Adipose tissue (tissue), 3 donors: ENCODE results near the gene LINC00305. TPM values are rescaled to one million over a fixed set of nuclear protein-coding genes. Genes with fewer than 3 reads are reported as not detected.

ENCODE experiments used
- H3K27ac ChIP-seq: one replicate; pipeline ENCODE4 v1.5.1; 2013; ENCODE audit warnings: low read depth, low read length
- WGBS, 3 donors: extraction: QIAGEN DNeasy Blood & Tissue Kit; methylation state at CpG; one replicate each; pipeline ENCODE4 v1.1.7; 2013; 5-methylcytosine and 5-hydroxymethylcytosine counted together
- polyA plus RNA-seq, 3 donors: library from polyadenylated mRNA; stranded (reverse); fragments of 200-250 nt; gene quantifications; one replicate each; pipeline ENCODE4 v1.2.3, GENCODE V29; 2013
- donor health status: healthy with polysubstance abuse.
- donor health status: Bipolar disorder and iron deficiency.
- donor health status: healthy.

The LINC00305 gene
- polyA plus RNA-seq, 3 donors = not detected

DNA sequence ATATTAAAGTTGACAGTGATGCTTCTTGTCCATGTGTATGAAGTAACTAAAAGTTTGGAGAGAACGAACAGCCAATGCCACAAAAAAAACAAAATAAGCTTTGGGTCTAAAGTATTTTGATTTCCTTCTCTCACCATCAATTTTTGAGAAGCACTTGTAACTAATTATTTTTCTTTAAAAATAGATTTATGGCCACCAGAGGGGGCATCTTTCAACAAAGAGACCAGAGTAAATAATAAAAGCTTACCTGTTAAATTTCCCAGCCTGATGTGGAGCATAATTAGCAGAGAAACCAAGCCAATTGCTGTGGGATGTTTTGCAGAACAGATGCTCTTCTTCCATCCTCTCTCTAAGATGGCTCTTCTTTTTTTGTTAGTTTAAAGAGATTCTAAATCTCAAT is 29.0 kb downstream of the LINC00305 start:
- whole genome bisulfite sequencing, 3 donors = 48 to 87% (median 71%) methylated on average over 1 of the region's 1 CpG
- H3K27ac ChIP-seq = no peak overlapping the region

DNA sequence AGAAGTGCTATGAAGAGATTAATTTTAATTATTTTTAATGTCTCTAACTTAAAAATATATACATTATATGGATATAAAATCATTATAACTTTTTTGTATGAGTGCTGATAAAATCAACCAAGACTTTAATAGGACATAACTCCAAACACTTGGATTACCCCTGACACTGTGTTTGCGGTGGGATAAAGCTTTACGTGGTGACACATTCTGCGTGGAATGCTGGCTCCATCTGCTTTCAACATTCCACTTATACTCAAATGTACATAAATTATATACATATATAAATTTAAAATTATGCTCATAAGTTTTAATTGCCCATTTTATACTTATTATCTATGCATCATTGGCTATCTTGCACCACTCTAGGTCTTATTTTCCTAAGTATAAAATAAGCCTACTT is 30.5 kb downstream of the LINC00305 start:
- H3K27ac ChIP-seq = no peak overlapping the region
- WGBS, 3 donors = 80 to 95% (median 94%) methylated on average over 3 of the region's 3 CpGs

DNA sequence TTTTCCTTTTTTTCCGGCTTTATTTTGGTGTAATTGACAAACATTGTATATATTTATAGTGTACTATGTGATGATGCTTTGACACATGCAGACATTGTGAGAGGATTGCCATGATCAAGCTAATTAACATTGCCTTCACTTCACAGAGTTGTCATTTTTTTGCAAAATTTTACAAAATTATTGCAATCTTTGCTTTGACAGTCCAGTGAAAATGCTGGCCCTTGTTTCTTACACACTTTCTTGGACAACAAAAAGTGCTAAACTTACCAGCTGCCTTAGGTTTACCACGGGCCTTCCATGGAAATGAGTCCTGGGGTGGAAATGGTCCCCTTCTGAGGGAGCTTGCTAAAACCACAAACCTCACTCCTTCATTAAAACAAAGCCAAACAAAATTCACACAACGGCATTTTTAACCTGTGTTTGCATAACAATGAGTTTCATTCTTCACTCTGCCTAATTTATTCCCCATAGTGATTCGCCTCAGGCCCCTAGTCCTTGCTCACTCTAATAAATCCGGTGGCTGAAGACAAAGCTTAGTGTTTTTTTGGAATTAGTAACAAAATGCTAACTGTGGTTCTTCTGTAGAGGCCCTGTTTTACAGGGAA is 32.2 kb downstream of the LINC00305 start:
- no peak overlapping the region for H3K27ac ChIP-seq
- WGBS, 3 donors = 62 to 69% (median 62%) methylated on average over 5 of the region's 5 CpGs

DNA sequence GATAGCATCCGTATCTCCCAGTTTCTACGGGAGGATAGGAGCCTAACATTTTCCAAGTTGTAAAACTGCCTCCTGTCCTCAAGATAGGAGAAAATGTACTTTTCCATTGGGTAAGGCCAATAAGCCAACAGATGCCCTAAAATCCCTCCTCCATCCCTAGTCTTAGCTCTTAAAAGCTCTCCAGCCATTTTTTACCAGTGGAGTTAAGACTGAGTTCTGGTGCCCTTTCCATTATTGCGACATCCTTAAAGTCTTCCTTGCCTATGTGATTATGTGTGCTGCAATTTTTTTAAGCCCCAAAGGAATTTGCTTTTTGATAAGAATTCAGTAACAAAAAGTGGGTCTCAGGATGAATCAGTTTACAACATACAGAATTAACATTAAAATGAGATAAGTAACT is 33.0 kb downstream of the LINC00305 start:
- 56 to 73% (median 71%) methylated on average over 3 of the region's 3 CpGs for WGBS, 3 donors
- H3K27ac ChIP-seq = no peak overlapping the region

DNA sequence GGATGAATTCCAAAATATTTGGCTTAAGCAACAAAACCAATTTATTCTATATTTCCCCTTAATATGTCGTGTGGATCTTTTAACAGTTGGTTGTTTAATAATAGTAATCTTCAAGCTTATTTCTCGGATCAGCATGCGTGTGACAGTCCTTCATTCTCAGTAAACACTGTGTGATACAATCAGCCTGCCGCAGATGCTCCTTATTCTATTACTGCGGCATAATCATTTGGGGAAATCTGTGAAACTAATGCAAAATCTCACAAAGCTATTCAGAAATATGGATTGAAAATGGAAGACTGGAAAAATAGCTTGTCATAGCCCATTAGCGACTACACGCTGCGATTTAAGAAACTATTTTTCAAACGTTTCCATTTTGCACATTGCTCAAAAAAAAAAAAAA is 36.9 kb downstream of the LINC00305 start:
- no peak overlapping the region for H3K27ac ChIP-seq
- WGBS, 3 donors = 71 to 88% (median 86%) methylated on average over 9 of the region's 9 CpGs

DNA sequence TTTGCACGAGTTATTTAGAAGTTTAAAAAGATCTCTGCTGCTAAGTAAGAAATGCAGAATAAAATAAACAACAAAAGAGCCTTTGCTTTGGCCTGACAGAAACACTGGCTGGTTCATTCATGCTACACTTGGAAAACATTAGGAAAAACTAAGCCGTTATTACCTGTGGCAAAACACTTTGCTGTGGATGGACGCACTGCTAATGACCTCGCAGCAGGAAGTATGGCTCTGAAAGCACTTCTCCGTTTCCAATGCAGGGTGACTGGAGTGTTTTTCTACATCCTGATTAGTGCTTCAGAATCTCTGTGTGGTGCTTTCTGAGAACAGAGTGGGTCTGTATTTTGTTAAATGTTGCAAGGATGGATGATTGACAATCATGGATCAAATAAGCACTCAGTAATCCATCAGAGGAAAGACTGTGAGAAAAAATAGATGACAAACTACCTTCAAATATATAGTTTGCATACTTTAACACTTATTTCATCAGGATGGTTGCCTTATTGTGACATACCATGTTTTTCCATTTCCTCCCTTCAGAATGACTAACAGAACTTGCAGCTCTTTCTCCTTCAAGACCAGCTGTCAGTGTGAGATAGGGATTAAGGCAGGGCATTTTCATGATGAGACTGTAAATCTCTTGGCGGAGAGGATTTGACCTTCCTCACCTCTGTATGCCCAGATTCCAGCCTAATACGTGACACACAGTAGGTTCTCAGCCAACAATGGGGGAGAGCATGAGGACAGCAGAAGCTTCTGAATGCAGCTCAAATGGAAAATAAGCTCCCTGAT is 38.0 kb downstream of the LINC00305 start:
- 42 to 56% (median 49%) methylated on average over 7 of the region's 7 CpGs for WGBS, 3 donors
- no peak overlapping the region for H3K27ac ChIP-seq

DNA sequence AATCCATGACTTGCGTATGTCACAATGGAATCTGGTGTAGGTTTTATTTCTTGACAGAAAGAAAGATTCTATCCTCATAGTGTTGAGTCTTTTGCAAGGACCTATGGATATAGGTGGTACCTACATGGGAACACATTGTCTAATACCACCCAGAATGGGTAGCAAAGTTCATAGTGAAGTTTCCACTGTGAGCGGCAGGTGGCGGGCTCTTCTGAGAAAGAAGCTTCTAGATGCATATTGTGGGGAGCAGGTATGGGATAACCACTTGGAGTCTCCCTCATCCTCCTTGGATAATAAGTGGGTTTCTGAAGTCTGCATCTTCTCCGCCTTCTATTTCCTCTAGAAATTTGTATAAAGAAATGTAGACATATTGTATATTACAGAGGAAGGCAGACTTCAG is 44.9 kb downstream of the LINC00305 start:
- WGBS, 3 donors = 88 to 97% (median 95%) methylated on average over 4 of the region's 4 CpGs
- H3K27ac ChIP-seq = no peak overlapping the region

DNA sequence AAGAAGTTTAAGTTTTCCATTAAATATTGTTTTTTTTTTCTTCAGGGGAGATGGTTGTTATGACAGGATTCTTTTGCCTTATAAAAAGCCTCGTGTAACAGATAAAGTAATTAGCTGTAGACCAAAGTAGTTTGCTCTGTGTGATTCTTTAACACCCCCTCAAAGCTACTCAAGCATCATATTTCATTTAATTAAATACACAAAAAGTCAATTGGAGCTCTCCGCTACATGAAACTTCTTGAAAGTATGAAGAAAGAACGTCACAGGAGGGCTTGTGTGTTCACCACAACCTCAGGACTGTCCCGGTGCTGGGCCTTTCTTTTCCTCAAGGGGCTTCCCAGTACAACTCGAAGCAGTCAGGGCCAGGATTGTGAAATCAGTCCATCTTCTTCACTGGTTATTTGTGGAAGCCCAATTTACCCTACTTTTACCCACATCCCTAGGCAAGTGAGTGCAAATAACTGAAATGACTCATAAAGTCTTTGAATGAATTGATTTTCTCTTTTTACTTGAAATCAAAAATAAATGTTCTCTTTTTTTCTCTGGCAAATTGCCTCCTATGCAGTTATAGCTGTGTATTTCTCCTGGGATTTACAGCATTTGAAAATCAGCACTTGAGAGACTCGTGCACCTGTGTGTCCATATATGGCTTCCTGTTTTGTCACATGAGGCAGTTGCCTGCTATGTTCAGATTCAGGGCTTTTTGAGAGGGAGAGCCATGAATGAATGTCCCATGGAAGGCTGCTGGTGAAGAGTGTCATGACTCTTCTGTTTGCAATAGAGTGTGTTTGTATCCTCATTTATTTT is 48.6 kb downstream of the LINC00305 start:
- 38 to 60% (median 57%) methylated on average over 6 of the region's 6 CpGs for WGBS, 3 donors
- H3K27ac ChIP-seq = no peak overlapping the region

DNA sequence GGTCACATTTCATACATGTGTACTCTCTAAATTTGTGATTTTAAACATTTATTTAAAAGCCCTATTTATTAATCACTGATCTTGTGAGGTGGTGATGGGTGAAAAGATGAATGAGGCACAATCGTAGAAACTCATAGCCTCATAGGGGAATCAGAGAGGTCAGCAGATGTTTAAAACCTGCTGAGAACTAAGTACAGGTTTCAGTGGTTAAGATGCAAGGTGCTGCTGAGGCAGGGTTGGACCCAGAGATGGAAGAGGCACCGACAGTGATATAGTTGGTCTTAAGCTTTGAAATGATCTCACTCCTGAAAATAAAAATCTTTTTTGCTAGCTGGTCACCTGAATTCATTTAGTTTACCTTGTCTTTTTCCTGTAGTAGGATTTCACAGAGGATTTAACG is 49.6 kb downstream of the LINC00305 start:
- H3K27ac ChIP-seq = no peak overlapping the region
- 78 to 92% (median 85%) methylated on average over 3 of the region's 3 CpGs for WGBS, 3 donors

DNA sequence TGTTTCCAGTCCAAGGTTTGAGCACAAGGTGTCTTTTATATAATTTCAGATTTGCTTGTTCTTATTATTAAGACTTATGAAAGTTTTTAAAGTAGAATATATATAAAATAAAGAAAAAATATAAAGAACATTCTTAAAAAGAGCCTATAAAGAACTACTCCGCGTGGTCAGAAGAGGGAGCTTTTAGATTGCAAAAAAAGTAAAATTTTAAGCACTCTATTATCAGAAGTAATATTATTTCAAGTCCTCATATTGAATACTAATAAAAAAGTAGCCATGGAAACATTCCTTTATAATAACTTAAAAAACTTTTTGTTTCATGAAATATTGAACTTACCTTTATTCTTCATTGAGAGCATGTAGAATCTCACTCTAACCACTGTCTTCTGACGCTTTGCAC is 51.4 kb downstream of the LINC00305 start:
- H3K27ac ChIP-seq = no peak overlapping the region
- WGBS, 3 donors = 54 to 71% (median 70%) methylated on average over 3 of the region's 3 CpGs

DNA sequence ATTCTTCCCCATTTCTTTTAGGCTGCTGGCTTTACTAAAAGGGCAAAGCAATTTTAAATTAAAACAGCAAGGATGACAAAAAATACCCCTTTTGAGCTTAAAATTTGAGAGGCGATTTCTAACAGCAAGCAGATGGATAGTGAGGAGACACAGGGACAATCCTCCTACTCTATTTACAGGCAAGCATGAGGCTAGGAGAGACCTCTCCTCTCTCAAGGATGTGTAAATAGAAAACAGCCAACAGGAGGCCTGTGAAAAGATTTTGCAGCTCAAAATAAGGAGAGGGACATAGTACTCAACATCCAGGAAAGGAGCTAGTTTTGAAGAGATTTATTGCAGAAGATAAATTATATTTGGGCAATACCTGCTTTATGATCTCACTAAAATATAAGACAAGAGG is 53.8 kb downstream of the LINC00305 start:
- no peak overlapping the region for H3K27ac ChIP-seq
- WGBS, 3 donors = 72 to 95% (median 84%) methylated on average over 1 of the region's 1 CpG

DNA sequence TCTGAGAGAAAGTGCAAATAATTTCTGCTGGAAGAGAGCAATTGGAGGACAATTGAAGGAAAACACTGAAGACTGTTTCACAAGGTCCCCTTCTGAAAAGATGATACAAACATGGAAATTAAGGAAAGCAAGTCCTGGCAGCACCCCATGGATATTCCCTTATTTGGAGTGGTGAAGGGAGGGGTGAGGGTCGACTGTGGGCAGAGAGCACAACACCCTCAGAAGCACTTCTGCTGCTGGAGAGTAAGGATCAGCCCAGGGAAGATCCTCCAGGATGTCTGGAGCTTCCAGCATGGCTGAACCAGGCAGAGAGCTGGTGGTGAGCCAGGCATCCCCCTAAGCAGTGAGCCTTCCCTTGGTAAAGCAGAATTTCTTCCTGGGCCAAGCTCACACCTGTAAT is 54.7 kb downstream of the LINC00305 start:
- H3K27ac ChIP-seq = no peak overlapping the region

DNA sequence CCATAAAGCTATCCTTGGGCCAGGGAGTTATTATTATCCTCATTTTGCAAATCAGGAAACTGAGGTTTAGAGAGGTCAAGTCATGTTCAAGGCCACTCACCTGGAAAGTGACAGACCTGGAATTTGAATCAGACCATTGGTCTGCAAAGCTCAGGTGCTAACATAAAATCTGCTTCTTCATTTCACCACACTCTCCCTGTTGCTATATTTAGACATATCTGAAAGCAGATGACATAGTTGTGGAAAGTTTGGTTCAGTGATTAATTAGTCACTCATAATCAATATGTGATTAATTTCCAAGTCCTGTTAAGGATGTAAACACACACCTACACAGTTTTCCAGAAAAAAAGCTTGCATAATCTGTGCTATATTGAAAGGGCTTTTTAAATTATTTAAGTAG is 57.4 kb downstream of the LINC00305 start:
- no peak overlapping the region for H3K27ac ChIP-seq

More for the DNA sequence above, 54.7 kb downstream of the LINC00305 start:
- whole genome bisulfite sequencing, 3 donors = 20 to 29% (median 21%) methylated on average over 1 of the region's 1 CpG

DNA sequence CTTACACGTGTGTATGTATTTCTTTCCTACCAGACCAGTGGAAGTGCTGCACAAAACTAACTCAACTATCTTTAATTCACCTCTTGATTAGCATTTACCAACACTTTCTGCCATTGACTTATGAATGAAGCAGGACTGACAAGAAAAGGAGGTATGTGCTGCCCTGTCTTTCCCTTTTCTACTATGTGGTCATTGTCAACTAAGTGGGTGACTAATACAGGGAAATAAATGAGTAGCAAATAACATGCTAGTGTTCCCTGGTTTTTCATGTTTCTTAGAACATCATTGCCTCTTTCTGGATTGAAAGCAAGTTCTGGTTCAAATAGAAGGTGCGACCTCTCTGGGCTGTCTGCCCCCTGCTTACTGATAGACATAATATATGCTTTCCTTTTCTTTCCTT is 58.0 kb downstream of the LINC00305 start:
- no peak overlapping the region for H3K27ac ChIP-seq
- WGBS, 3 donors = 85 to 91% (median 85%) methylated on average over 2 of the region's 2 CpGs

DNA sequence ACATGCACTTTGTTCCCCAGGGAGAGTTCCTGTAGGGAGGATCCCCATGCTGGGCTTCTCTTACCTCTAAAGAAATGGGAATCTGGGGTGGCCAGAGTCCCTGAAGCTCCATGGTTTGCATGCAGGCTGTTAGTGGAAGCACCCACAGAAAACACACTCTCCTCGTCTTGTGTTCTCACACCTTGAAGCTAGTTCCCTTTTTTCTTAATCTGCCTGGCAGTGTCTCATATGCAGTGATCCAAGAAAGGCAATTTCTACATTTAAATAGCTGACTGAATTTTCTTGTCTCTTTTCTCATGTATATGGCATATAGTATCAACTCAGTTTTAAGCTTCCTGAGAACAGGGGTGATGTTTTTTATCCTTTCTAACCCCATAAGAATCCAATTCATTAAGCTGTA is 65.0 kb downstream of the LINC00305 start:
- 57 to 81% (median 59%) methylated on average over 1 of the region's 1 CpG for WGBS, 3 donors

DNA sequence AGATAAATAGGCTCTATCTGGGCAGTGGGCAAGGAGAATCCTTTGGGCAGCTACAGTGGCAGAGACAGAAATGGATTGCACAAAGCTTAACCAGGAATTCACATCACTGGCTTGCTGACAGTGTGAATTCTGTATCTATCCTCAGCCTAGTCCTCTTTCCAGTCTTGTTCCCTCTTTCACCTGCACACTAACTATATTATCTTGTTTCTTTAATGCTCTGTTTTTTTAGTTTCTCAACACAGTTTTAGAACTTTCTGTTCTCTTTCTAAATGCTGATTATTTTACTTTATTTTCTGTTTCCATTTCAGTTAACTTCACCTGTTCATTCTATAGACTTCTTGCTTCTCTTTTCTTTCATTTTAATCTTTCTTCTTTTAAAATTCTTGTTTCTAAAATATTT is 66.4 kb downstream of the LINC00305 start:
- no peak overlapping the region for H3K27ac ChIP-seq

More for the DNA sequence above, 65.0 kb downstream of the LINC00305 start:
- no peak overlapping the region for H3K27ac ChIP-seq

DNA sequence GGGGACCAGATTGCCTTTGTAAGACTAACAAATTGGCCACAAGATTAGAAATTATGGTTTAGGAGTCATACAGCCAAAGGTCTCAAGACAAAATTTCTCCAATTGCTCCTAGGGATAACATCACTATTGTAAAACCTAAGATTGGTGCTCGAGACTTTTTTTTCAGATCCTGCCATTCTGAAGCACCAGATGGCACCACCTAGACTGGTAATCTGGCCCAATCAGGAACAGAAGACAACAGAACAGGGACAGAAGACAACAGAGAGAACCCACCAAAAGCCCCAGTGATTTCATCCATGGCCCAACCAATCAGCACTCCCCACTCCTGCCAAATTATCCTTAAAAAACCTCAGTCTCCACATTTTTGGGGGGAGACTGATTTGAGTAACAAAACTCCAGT is 66.8 kb downstream of the LINC00305 start:
- WGBS, 3 donors = 85 to 90% (median 88%) methylated on average over 1 of the region's 1 CpG
- no peak overlapping the region for H3K27ac ChIP-seq

DNA sequence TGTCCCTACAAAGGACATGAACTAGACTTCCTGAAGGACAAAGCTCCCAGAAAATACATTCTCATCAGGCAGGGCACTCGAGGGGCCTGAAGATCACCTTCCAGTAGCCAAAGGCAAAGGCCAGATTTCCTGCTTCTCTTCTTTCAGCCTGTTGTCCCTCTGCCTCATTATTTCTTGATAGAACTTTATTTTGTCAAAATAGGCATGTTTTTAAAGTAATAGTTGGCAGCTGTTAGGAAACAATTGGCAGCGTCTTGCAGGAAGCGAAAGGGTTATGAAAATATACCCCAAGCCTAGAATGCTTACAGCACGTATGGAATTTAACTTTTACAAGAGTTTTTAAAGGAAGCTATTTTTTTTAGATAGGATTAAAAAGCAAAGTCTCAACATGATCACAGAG is 74.9 kb downstream of the LINC00305 start:
- no peak overlapping the region for H3K27ac ChIP-seq
- 48 to 71% (median 59%) methylated on average over 4 of the region's 4 CpGs for WGBS, 3 donors

DNA sequence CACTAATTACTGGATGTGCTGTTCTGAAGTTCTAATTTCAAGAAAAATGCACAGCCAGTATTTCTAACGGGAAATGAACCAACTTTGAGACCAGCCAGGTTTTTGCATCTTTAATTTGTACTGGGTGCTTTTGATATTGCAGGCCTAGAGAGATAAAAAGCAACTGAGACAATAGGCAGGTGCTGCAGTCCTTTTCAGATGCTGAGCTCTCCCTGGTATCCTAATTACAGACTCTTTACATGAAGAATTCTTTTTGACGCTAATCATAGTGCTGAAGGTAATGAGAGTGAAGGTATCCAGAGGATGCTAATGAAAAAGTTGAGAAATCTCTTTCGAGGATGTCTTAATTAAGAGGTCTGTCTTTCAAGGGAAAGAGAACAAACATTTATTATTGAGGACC is 93.9 kb downstream of the LINC00305 start:
- no peak overlapping the region for H3K27ac ChIP-seq
- WGBS, 3 donors = 47 to 68% (median 63%) methylated on average over 3 of the region's 3 CpGs
